Astrocyte (in vitro differentiated cells and primary cell): ENCODE data around the gene APOBEC4. TPM values are rescaled to one million over a fixed set of nuclear protein-coding genes. Genes with fewer than 3 reads are reported as not detected.
A peak's percentile ranks its signal among the peaks of the same experiment; 100 is the strongest.

Experiments used
- DNase-seq: peaks from one replicate; pipeline ENCODE4 v3.0.0-alpha.2; 2010; ENCODE audit warnings: low read depth
- FAIRE-seq: peaks from 2 replicates; lab custom pipeline; 2011; peaks lifted over from hg19 to GRCh38; lab: Jason Lieb, UNC
- H2AFZ ChIP-seq: 2 replicates; pipeline ENCODE4 v1.6.0; 2012; ENCODE audit warnings: low read depth, low read length, inconsistent platforms
- H3K27ac ChIP-seq: 2 replicates; pipeline ENCODE4 v1.5.1; 2011; ENCODE audit warnings: low read depth, low read length, inconsistent platforms
- H3K27me3 ChIP-seq: 2 replicates; pipeline ENCODE4 v1.6.0; 2011; ENCODE audit warnings: low read length, inconsistent platforms; ENCODE audit not compliant: insufficient read depth
- H3K36me3 ChIP-seq: 2 replicates; pipeline ENCODE4 v1.5.1; 2011; ENCODE audit warnings: low read length, inconsistent platforms; ENCODE audit not compliant: insufficient read depth
- H3K4me1 ChIP-seq: 2 replicates; pipeline ENCODE4 v1.5.1; 2011; ENCODE audit warnings: low read length, inconsistent platforms; ENCODE audit not compliant: insufficient read depth
- H3K4me2 ChIP-seq: 2 replicates; pipeline ENCODE4 v1.6.0; 2012; ENCODE audit warnings: low read length, inconsistent platforms
- H3K4me3 ChIP-seq: 2 replicates; pipeline ENCODE4 v1.5.1; 2011; ENCODE audit warnings: low read depth, mild to moderate bottlenecking, low read length, inconsistent platforms; ENCODE audit not compliant: insufficient read depth
- H3K79me2 ChIP-seq: 2 replicates; pipeline ENCODE4 v1.6.0; 2012; ENCODE audit warnings: mild to moderate bottlenecking, low read length, inconsistent platforms; ENCODE audit not compliant: insufficient read depth
- H3K9ac ChIP-seq: 2 replicates; pipeline ENCODE4 v1.6.0; 2012; ENCODE audit warnings: mild to moderate bottlenecking, low read length, inconsistent platforms
- H3K9me3 ChIP-seq: 2 replicates; pipeline ENCODE4 v1.5.1; 2012; ENCODE audit warnings: low read depth, mild to moderate bottlenecking, low read length, inconsistent platforms; ENCODE audit not compliant: insufficient read depth
- H4K20me1 ChIP-seq: 2 replicates; pipeline ENCODE4 v1.6.0; 2012; ENCODE audit warnings: low read length, inconsistent platforms; ENCODE audit not compliant: insufficient read depth
- H3K27ac Mint-ChIP-seq: one replicate; pipeline ENCODE4 v1.8.0; 2021; ENCODE audit warnings: mild to moderate bottlenecking, mixed read lengths; ENCODE audit not compliant: unreplicated experiment
- H3K27me3 Mint-ChIP-seq: one replicate; pipeline ENCODE4 v1.8.0; 2021; ENCODE audit warnings: low read depth, mixed read lengths; ENCODE audit not compliant: unreplicated experiment
- H3K36me3 Mint-ChIP-seq: one replicate; pipeline ENCODE4 v1.8.0; 2021; ENCODE audit warnings: low read depth, mixed read lengths; ENCODE audit not compliant: unreplicated experiment
- H3K4me1 Mint-ChIP-seq: one replicate; pipeline ENCODE4 v1.8.0; 2021; ENCODE audit warnings: low read depth, mixed read lengths; ENCODE audit not compliant: unreplicated experiment
- H3K4me3 Mint-ChIP-seq: one replicate; pipeline ENCODE4 v1.8.0; 2021; ENCODE audit warnings: mild to moderate bottlenecking, moderate library complexity, mixed read lengths; ENCODE audit not compliant: unreplicated experiment
- H3K9me3 Mint-ChIP-seq: one replicate; pipeline ENCODE4 v1.8.0; 2021; ENCODE audit warnings: mild to moderate bottlenecking, mixed read lengths; ENCODE audit not compliant: unreplicated experiment
- EZH2 ChIP-seq: IDR thresholded peaks from 2 replicates; pipeline ENCODE4 v1.6.1; 2012; ENCODE audit warnings: mild to moderate bottlenecking, low read length, inconsistent platforms; ENCODE audit not compliant: insufficient read depth
- total RNA-seq: library from RNA; stranded (reverse); gene quantifications from 2 replicates; pipeline ENCODE4 v1.2.1, GENCODE V29; 2021
- TF ChIP-seq, protein P1 (sequence below): IDR thresholded peaks from 2 replicates; pipeline ENCODE4 v1.5.1; 2011; ENCODE audit warnings: low read depth, mild to moderate bottlenecking, inconsistent platforms, low read length, moderate library complexity; ENCODE audit not compliant: insufficient read depth

Gene APOBEC4
- total RNA-seq, 1 donor from 2014 or later = not detected

DNA sequence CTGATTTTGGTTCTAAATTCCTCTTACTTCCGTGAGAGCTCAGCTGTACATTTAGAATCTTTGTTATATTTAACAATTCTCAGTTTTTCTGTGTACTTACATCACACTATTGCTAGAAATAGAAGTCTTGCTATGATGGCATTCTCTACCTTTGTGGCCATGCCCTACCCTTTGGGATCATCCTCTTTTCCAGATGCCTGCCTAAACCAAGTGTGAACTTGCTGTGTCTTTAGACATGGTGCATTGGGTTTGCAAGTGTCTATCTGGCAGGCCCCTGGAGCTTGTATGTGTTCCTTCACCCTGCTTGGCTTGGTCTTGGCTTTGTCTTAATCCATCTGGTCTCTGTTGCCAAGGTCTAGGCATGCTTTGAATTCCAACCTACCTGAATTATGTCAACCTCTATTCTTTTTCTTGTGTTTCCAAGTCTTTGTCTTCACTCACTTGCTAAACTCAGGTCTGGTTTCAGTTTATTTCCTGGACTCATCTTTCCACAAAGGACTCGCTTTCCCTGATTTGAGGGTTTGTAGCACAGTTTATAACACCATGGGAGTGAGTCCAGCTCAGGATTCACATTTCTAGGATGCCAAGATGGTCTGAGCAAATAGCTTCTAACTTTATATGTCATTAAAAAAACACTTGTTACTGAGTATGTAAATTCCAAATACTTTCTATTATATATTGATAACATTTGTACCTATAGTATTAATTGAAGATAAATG is 20.6 kb upstream of the APOBEC4 start:
- Histone ChIP-seq H3K9me3 (no peaks in the 10 kb centered on the region), H3K36me3 (no peaks in the 10 kb centered on the region), H3K27me3 (no peaks in the 10 kb centered on the region), H4K20me1 (no peaks in the 10 kb centered on the region), H3K79me2 (no peaks in the 10 kb centered on the region), H3K4me3 (no peak overlapping the region), H3K9ac (no peak overlapping the region), H3K4me1 (no peaks in the 10 kb centered on the region), H3K27ac (no peak overlapping the region), H3K4me2 (no peak overlapping the region), H2AFZ (no peak overlapping the region)
- no peak overlapping the region for H3K4me3 Mint-ChIP-seq
- H3K4me1 Mint-ChIP-seq = no peaks in the 10 kb centered on the region
- TF ChIP-seq, protein P1, sequence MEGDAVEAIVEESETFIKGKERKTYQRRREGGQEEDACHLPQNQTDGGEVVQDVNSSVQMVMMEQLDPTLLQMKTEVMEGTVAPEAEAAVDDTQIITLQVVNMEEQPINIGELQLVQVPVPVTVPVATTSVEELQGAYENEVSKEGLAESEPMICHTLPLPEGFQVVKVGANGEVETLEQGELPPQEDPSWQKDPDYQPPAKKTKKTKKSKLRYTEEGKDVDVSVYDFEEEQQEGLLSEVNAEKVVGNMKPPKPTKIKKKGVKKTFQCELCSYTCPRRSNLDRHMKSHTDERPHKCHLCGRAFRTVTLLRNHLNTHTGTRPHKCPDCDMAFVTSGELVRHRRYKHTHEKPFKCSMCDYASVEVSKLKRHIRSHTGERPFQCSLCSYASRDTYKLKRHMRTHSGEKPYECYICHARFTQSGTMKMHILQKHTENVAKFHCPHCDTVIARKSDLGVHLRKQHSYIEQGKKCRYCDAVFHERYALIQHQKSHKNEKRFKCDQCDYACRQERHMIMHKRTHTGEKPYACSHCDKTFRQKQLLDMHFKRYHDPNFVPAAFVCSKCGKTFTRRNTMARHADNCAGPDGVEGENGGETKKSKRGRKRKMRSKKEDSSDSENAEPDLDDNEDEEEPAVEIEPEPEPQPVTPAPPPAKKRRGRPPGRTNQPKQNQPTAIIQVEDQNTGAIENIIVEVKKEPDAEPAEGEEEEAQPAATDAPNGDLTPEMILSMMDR = no peak
- no peak for TF ChIP-seq EZH2
- peak; percentile 2 for DNase-seq
- no peak for FAIRE-seq
- no peak overlapping the region for H3K27ac Mint-ChIP-seq
- peaks cover 4% of the 10 kb centered on the region for H3K9me3 Mint-ChIP-seq
- no peaks in the 10 kb centered on the region for H3K36me3 Mint-ChIP-seq
- H3K27me3 Mint-ChIP-seq = no peaks in the 10 kb centered on the region

- Mint-ChIP-seq H3K4me3 (no peak overlapping the region), H3K36me3 (no peaks in the 10 kb centered on the region), H3K4me1 (no peaks in the 10 kb centered on the region), H3K27ac (no peak overlapping the region), H3K9me3 (peaks cover 4% of the 10 kb centered on the region), H3K27me3 (no peaks in the 10 kb centered on the region)
- FAIRE-seq (no peak), DNase-seq (no peak)
- no peak overlapping the region for H2AFZ ChIP-seq
- H3K9me3 ChIP-seq = no peaks in the 10 kb centered on the region
- TF ChIP-seq, protein P1 = peak; percentile 7
- TF ChIP-seq EZH2 = no peak
- no peak overlapping the region for H3K4me2 ChIP-seq
- H4K20me1 ChIP-seq = no peaks in the 10 kb centered on the region
- H3K36me3 ChIP-seq = no peaks in the 10 kb centered on the region
- H3K27me3 ChIP-seq = no peaks in the 10 kb centered on the region
- H3K79me2 ChIP-seq = no peaks in the 10 kb centered on the region
- H3K27ac ChIP-seq = no peak overlapping the region
- no peak overlapping the region for H3K4me3 ChIP-seq
- H3K9ac ChIP-seq = no peak overlapping the region
- H3K4me1 ChIP-seq = no peaks in the 10 kb centered on the region
These were observed 17.1 kb upstream of the APOBEC4 start for GRCh38 chr1:183670169-183670568.

GRCh38 chr1:183656355-183656754 is 3.2 kb upstream of the APOBEC4 start:
- Histone ChIP-seq H3K9ac (no peak overlapping the region), H3K27me3 (no peaks in the 10 kb centered on the region), H3K4me1 (no peaks in the 10 kb centered on the region), H3K4me3 (no peak overlapping the region), H3K36me3 (no peaks in the 10 kb centered on the region), H3K9me3 (no peaks in the 10 kb centered on the region), H2AFZ (no peak overlapping the region), H3K79me2 (no peaks in the 10 kb centered on the region), H3K4me2 (no peak overlapping the region), H4K20me1 (no peaks in the 10 kb centered on the region), H3K27ac (no peak overlapping the region)
- FAIRE-seq (no peak), DNase-seq (no peak)
- Mint-ChIP-seq H3K27ac (no peak overlapping the region), H3K4me3 (no peak overlapping the region), H3K27me3 (no peaks in the 10 kb centered on the region), H3K9me3 (peaks cover 3% of the 10 kb centered on the region), H3K36me3 (no peaks in the 10 kb centered on the region), H3K4me1 (peaks cover 12% of the 10 kb centered on the region)
- no peak for TF ChIP-seq EZH2
- TF ChIP-seq, protein P1 = no peak
